Thyroid gland (tissue), 4 donors: Measurements from ENCODE around the gene TMPRSS13.

Source experiments
- CTCF ChIP-seq, 6 experiments: fragments of 200-600 bp in 3 of 6; fragments of 450-650 bp in 3 of 6; sonication (generic) in 3 of 6; IDR thresholded peaks; one replicate each; pipeline ENCODE4 v1.5.1; 2016 to 2019; ENCODE audit warnings: antibody characterized with exemption in 6 of 6, mild to moderate bottlenecking in 2 of 6, inconsistent platforms in 1 of 6, moderate library complexity in 1 of 6
- POLR2A ChIP-seq, 2 donors: fragments of 450-650 bp; IDR thresholded peaks; one replicate each; pipeline ENCODE4 v1.6.1; 2017; ENCODE audit warnings: antibody characterized with exemption in 2 of 2, mild to moderate bottlenecking in 2 of 2, moderate library complexity in 1 of 2

- no peak for TF ChIP-seq CTCF (IDR thresholded peaks at IDR 0.05)
- TF ChIP-seq POLR2A (IDR thresholded peaks at IDR 0.05): no peak
These were observed 9.4 kb downstream of the TMPRSS13 start for GRCh38 chr11:117919781-117920221.
